Activated naive CD4-positive, alpha-beta T cell treated with anti-CD3 and anti-CD28 coated beads, Interleukin-2, amount 50 U/mL, for 24 hours (primary cell): ENCODE measurements around the gene SLC6A6.

Experiments used
- H3K27ac Mint-ChIP-seq: one replicate; pipeline ENCODE4 v1.8.0; 2021; ENCODE audit warnings: mild to moderate bottlenecking, mixed read lengths
- H3K27me3 Mint-ChIP-seq: one replicate; pipeline ENCODE4 v1.8.0; 2021; ENCODE audit warnings: mixed read lengths
- H3K36me3 Mint-ChIP-seq: one replicate; pipeline ENCODE4 v1.8.0; 2021; ENCODE audit warnings: mixed read lengths
- H3K4me1 Mint-ChIP-seq: one replicate; pipeline ENCODE4 v1.8.0; 2021; ENCODE audit warnings: mixed read lengths
- H3K4me3 Mint-ChIP-seq: one replicate; pipeline ENCODE4 v1.8.0; 2021; ENCODE audit warnings: mild to moderate bottlenecking, mixed read lengths
- H3K9me3 Mint-ChIP-seq: one replicate; pipeline ENCODE4 v1.8.0; 2021; ENCODE audit warnings: mixed read lengths

SLC6A6 gene

DNA sequence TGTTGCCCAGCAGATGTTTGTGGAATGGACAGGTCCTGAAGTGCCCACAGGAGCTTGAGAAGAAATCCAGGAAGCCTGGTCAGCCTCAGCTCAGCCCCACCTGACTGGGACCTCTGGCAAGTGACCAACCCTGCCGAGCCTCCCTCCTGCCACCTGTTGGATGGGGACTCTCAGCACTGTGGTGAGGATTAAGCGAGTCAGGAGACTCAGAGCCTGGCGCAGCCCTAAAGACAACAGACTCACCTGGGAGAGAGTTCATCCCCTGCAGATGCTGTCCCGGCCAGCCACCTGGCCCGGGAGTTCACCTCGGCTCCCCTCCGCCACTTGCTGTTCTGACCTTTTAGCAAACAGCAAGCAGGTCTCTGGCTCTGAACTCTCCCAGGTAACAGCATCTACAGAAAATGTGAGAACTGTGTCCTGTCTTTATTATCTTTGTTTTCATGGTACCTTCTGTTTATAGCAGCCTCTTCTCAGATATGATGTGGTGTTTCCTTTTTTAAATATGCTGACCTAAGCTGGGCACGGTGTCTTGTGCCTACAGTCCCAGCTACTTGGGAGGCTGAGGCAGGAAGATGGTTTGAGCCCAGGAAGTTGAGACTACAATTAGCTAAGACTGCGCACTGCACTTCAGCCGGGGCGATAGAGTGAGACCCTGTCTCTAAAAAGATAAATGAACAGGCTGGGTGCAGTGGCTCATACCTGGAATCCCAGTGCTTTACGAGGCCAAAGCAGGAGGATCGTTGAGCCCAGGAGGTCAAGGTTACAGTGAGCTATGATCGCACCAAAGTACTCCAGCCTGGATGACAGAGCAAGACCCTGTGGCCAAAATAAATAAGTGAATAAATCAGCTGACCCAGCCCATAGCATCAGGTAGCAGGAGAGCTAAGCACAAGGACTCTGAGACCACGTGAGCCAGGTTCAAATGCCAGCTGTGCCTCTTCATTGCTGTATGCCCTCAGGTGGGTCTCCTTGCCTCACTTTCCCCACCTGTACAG is 32.4 kb upstream of the SLC6A6 start:
- no peak overlapping the region for H3K4me3 Mint-ChIP-seq
- no peaks in the 10 kb centered on the region for H3K27me3 Mint-ChIP-seq
- H3K36me3 Mint-ChIP-seq: no peaks in the 10 kb centered on the region
- H3K9me3 Mint-ChIP-seq: no peaks in the 10 kb centered on the region
- no peaks in the 10 kb centered on the region for H3K4me1 Mint-ChIP-seq
- H3K27ac Mint-ChIP-seq: no peak overlapping the region

DNA sequence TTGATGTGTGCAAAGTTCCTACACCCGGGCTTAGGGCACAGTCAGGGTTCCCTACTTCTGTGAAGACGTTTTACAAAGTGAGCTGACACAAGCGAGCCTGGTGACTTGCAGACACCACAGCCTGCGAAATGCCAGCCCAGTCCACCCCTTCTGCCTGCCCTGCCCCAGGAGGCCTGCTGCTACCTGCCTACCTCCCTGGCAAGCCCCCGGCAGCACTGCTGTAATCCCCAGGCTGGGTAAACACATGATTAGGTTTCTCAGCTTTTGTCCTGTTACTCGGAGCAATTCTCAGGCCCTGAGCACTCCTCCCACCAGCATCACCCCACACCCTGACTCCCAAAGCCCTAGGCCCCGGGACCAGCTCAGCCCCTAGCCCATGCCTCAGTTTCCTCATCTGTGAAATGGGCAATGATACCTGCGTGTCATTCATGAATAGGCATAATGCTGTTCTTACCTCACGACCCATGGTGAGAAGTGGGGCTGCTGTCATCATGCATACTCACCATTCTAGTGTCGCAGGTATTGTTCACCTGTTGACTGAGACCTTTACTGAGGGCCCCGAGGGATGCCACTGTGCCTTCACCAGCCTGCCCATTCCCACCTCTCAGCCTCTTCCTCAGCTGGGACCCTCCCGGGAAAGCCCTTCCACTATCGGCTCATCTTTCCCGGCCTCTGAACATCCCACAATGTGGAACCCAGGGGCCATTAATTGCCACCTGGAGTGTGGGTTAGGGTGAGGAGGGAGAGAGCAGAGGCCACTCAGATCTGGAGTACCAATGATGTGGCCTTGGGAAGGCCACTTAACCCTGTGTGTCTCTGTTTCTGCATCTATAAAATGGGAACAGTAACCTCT is 31.5 kb upstream of the SLC6A6 start:
- Mint-ChIP-seq H3K9me3 (no peaks in the 10 kb centered on the region), H3K4me3 (no peak overlapping the region), H3K36me3 (no peaks in the 10 kb centered on the region), H3K27ac (no peak overlapping the region), H3K4me1 (no peaks in the 10 kb centered on the region), H3K27me3 (no peaks in the 10 kb centered on the region)

DNA sequence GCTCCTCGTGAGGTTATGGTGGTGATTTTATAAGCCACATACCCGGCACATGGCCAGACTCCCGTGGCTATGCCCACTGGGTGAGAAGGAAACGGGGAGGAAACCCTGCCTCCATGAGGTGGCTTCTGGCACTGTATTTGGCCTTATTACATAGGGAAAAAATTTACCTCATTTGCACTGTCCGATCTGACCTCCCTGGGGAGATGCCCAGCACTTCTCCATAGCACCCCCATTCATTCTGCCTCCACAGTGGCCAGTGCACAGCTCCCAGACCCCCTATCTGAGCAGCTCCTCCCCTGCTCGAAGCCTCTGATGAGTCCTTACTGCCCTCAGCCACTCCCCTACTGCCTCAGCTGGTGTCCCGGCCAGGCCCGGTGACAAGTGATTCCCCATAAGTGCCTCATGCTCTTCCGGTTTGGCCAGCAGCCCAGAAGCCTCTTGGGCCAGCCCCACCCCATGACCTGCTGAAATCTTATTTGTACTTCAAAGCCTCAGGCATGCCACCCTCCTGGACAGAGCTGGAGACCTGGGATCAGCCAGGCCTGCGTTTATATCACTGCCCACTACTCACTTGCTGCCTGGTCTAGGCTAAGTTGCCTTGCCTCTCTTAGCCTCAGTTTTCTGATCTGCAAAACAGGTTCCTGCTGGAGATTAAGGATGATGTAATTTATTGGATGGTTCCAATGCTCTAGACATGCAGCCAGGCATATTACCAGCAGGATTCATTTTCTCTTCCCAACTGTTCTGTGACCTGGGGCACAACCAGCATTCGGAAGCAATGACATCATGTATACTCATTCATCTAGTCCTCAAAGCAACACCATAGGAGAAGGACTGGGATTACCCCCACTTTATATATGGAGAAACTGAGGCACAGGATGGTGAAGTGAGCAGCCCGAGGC is 30.6 kb upstream of the SLC6A6 start:
- H3K4me3 Mint-ChIP-seq: no peak overlapping the region
- H3K36me3 Mint-ChIP-seq: no peaks in the 10 kb centered on the region
- no peaks in the 10 kb centered on the region for H3K9me3 Mint-ChIP-seq
- H3K4me1 Mint-ChIP-seq: no peaks in the 10 kb centered on the region
- no peaks in the 10 kb centered on the region for H3K27me3 Mint-ChIP-seq
- no peak overlapping the region for H3K27ac Mint-ChIP-seq

DNA sequence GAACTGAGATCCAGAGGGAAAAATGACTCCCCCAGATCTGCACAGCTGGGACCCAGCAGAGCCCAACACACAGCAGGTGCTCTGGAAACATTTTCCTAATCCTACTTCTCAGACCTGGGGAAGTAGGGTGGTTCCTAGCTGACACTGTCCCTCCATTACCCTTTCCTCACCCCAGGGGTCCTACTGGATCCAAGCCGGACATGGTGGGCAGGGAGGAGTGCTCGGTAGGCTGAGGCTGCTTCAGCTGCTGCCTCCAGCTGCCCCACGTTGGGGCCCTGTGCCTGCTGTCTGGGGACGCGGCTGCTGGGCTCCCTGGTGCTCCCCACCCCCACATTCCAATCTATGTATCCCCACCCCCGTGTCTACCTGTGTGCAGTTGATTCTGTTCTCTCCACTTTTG is 29.8 kb upstream of the SLC6A6 start:
- Mint-ChIP-seq H3K4me1 (peaks cover 6% of the 10 kb centered on the region), H3K27ac (no peak overlapping the region), H3K4me3 (no peak overlapping the region), H3K36me3 (no peaks in the 10 kb centered on the region), H3K27me3 (no peaks in the 10 kb centered on the region), H3K9me3 (no peaks in the 10 kb centered on the region)

DNA sequence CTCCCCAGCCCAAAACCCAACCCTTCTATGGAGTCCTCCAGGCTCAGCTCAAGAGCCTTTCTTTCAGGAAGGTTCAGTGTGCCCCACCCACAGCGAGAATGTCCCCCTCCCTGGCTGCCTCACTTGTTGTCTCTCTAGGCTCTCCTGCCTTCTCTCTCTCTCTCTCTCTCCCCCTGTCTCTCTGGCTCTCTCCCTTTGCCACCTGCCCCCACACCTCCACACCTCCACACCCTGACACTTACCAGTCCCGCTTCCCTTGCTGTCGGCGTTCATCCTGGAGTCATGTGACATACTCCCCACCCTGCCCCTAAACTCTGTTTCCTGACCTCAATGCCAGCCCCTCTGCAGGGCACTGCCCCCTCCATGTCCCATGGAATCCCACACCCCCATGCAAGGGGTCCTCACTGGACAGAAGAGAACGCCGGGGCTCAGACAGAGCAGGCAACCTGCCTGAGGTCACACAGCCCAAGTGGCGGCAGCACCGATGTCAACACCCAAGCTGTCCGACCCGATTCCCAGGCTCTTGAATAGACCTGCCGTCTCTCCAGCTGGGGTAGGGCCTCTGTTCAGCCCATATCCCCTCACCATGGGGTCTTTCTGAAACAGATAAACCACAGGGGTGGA is 28.5 kb upstream of the SLC6A6 start:
- peaks cover 13% of the 10 kb centered on the region for H3K4me1 Mint-ChIP-seq
- no peak overlapping the region for H3K27ac Mint-ChIP-seq
- no peak overlapping the region for H3K4me3 Mint-ChIP-seq
- H3K27me3 Mint-ChIP-seq: no peaks in the 10 kb centered on the region
- H3K36me3 Mint-ChIP-seq: no peaks in the 10 kb centered on the region
- H3K9me3 Mint-ChIP-seq: no peaks in the 10 kb centered on the region

DNA sequence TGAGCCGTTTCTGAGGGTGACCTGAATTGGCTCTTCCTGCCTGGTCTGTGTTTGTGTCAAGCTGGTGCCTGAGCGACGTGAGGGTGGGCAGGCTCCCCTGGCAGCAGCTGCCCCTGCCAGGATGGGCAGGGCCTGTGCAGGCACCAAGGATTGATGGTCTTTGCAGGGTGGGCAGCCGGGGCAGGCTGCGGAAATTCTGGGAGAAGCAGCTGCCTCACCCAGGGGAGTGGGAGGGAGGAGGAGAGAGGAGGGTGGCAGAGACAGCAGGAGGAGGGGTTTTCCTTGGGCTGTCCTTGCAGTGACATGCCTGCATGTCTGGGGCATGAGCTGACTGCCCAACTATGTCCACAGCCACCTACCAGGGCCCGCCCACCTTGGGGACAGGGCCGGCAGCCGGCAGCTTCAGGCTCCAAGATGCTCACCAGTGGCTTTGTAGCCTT is 27.9 kb upstream of the SLC6A6 start:
- H3K27ac Mint-ChIP-seq: no peak overlapping the region

DNA sequence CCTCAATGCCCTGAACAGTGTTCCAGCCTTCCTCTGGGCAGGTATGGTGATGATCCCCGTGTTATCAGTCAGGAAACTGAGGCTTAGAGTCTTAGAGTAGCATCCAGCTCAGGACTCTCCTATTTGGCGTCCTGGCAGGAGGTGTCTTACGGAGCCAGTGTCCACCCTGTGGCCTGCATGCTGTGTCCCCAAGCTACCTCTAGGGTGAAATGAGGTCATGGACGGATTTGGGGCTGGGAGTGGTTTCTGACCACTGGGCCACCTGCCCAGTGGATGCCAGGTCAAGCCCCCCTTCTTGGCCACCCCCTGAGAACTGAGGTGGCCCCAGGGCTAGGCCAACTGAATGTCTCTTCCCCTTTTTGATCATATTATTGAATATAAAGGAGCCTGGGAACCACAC is 27.2 kb upstream of the SLC6A6 start:
- Mint-ChIP-seq H3K27ac (no peak overlapping the region), H3K4me1 (peaks cover 13% of the 10 kb centered on the region), H3K4me3 (no peak overlapping the region), H3K27me3 (no peaks in the 10 kb centered on the region), H3K9me3 (no peaks in the 10 kb centered on the region), H3K36me3 (no peaks in the 10 kb centered on the region)

More for the DNA sequence above, 27.9 kb upstream of the SLC6A6 start:
- H3K4me3 Mint-ChIP-seq: no peak overlapping the region
- H3K36me3 Mint-ChIP-seq: no peaks in the 10 kb centered on the region
- peaks cover 13% of the 10 kb centered on the region for H3K4me1 Mint-ChIP-seq
- no peaks in the 10 kb centered on the region for H3K9me3 Mint-ChIP-seq
- H3K27me3 Mint-ChIP-seq: no peaks in the 10 kb centered on the region

DNA sequence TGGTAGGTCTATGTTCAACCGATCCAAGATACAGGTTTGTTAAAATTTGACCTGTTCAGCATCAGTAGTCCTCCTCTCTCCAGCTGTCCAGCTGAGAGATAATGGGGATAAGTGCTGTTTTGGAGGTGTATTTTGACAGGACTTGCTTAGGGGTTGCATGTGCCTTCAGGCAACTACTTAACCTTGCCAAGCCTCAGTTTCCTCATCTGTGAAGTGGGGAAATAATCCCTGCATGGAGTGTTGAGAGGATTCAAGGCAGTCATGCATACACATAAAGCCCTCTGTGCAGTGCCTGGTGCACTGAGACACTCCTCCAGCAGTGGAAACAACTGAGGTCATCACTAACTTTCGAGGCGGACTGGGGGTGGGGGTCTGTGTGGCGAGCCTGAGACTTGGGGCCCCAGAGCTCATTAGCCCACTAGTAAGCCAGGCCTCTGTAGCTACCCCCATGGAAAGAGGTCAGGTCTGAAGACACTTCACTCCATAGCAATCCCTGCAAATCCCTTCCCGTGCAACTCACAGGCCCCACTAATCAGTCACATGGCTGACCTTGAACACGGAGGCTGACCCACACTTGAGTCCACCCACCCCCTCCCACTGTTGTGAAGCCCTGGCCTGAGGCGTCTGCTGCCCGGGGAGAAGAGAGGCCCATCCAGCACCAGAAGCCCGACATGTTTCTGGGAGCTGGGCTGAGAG is 25.9 kb upstream of the SLC6A6 start:
- Mint-ChIP-seq H3K4me1 (peaks cover 13% of the 10 kb centered on the region), H3K9me3 (no peaks in the 10 kb centered on the region), H3K27ac (no peak overlapping the region), H3K4me3 (no peak overlapping the region), H3K27me3 (no peaks in the 10 kb centered on the region), H3K36me3 (no peaks in the 10 kb centered on the region)

DNA sequence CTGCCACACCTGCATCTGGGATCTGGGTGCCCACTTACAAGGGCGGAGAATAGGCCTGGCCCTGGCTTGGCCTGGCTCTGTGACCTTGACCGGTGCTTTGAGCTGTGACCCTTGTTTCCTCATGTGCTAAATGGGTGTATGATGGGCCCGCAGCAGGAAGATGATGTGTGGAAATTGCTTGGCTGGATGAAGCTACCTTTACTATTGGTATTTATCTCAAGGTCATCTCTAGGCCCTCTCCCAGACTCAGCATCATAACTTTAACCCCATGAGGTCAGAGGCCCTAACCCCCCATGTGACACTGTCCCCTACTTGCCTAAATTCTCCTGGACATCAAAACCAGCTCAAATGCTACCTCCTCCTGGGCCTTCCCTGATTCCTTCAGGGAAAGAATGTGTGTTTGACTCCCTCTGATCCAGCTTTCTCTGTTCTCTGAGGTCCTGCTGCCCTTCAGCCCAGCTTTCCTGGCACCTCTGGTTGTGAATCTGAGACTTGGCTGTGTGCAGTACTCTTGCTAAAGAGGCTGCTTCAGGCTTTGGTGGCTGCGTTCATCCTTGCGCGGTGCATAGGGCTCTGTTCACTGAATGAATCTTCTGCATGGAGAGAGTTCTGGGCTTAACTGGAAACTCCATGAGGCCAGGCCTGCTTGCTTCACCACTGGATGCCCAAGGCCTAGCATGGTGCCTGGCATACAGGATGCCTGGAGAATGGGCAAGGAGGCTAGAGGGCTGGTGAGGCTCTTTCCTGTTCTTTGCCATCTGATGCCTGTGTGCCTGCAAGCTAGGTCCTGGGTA is 25.2 kb upstream of the SLC6A6 start:
- H3K36me3 Mint-ChIP-seq: no peaks in the 10 kb centered on the region
- peaks cover 13% of the 10 kb centered on the region for H3K4me1 Mint-ChIP-seq
- H3K9me3 Mint-ChIP-seq: no peaks in the 10 kb centered on the region
- no peaks in the 10 kb centered on the region for H3K27me3 Mint-ChIP-seq
- H3K27ac Mint-ChIP-seq: no peak overlapping the region
- H3K4me3 Mint-ChIP-seq: no peak overlapping the region

DNA sequence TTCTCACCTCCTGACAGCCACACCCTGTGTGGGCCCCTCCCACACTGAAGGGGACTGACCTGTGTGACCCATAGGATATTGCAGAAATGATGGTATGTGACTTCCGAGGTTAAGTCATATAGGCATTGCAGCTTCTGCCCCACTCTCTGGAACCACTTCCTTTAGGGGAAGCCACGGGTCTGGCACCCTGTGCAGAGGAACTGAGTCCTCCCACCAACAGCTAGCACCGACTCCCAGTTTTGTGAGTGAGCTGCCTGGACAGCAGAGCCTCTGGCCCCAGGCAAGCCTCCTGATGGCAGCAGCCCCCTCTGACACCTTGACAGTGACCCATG is 24.6 kb upstream of the SLC6A6 start:
- no peaks in the 10 kb centered on the region for H3K9me3 Mint-ChIP-seq
- peaks cover 13% of the 10 kb centered on the region for H3K4me1 Mint-ChIP-seq
- H3K27ac Mint-ChIP-seq: no peak overlapping the region
- H3K36me3 Mint-ChIP-seq: no peaks in the 10 kb centered on the region
- H3K4me3 Mint-ChIP-seq: no peak overlapping the region
- no peaks in the 10 kb centered on the region for H3K27me3 Mint-ChIP-seq

DNA sequence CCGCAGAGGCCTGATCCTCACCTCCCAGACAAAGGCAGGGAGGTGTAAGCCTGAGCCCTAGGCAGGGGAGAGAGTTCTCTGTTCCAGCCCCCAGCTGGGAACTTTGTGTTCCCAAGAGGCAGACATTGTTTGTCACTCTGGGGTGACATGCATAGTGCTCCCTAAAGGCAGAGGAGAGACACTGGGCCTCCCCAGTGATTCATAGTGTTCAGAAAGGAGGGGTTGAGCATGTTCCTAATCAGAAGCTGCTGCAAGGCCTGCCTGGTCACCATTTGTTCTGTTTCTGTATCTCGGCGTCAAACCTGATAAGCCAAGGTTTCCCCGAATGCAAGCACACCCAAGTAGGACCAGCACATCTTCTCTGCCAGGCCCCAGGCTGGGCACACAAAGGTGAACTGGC is 24.0 kb upstream of the SLC6A6 start:
- no peaks in the 10 kb centered on the region for H3K27me3 Mint-ChIP-seq
- H3K36me3 Mint-ChIP-seq: no peaks in the 10 kb centered on the region
- H3K4me1 Mint-ChIP-seq: peaks cover 13% of the 10 kb centered on the region
- no peaks in the 10 kb centered on the region for H3K9me3 Mint-ChIP-seq
- H3K27ac Mint-ChIP-seq: no peak overlapping the region
- H3K4me3 Mint-ChIP-seq: no peak overlapping the region

DNA sequence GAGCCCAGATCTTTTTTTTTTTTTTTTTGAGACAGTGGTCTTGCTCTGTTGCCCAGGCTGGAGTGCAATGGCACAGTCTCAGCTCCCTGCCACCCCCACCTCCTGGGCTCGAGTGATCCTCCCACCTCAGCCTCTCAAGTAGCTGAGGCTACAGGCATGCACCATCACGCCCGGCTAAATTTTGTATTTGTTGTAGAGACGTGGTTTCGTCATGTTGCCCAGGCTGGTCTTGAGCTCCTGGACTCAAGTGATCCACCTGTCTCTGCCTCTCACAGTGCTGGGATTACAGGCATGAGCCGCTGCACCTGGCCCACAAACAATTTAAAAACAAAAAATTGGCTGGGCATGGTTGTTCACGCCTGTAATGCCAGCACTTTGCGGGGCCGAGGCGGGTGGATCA is 22.6 kb upstream of the SLC6A6 start:
- Mint-ChIP-seq H3K9me3 (no peaks in the 10 kb centered on the region), H3K36me3 (no peaks in the 10 kb centered on the region), H3K4me1 (peaks cover 13% of the 10 kb centered on the region), H3K27ac (no peak overlapping the region), H3K4me3 (no peak overlapping the region), H3K27me3 (no peaks in the 10 kb centered on the region)

DNA sequence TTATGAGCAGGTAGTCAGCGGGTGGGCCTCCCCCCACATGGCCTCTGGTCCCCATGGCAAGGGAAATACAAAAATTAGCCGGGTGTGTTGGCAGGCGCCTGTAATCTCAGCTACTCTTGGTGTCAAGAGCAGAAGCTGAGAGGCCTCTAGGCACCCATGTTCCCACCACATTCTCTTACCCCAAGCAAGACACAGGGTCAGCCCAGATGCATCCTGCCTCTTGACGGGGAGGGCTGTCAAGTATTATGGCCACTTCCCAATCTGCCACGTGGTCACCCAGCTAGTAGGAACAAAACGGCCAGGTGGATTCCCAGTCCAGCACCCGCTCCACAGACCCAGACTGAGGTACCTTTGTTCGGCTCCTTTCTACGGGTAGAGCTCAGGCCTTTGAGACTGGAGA is 16.2 kb upstream of the SLC6A6 start:
- Mint-ChIP-seq H3K36me3 (no peaks in the 10 kb centered on the region), H3K27me3 (no peaks in the 10 kb centered on the region)

DNA sequence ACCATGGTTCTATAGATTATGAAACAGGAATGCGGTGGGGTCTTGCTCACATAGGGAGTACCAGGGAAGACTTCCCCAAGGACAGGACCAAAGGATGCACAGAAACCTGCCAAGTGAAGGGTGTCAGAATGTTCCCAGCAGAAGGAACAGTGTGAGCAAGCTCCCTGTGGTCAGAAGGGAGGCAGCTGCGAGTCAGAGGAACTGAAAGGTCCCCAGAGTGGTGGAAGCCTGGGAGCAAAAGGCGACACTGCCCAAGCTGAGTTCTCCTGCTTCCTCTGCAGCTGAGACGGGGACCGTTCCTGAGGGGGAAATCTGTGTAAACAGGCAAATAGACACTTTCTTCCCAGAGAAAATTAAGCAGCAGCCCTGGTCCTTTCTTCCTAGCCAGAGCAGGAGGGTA is 14.2 kb upstream of the SLC6A6 start:
- Mint-ChIP-seq H3K27me3 (no peaks in the 10 kb centered on the region), H3K36me3 (no peaks in the 10 kb centered on the region), H3K27ac (no peak overlapping the region), H3K4me3 (no peak overlapping the region), H3K4me1 (no peaks in the 10 kb centered on the region), H3K9me3 (no peaks in the 10 kb centered on the region)

More for the DNA sequence above, 16.2 kb upstream of the SLC6A6 start:
- H3K4me3 Mint-ChIP-seq: no peak overlapping the region
- H3K27ac Mint-ChIP-seq: no peak overlapping the region
- H3K4me1 Mint-ChIP-seq: no peaks in the 10 kb centered on the region
- H3K9me3 Mint-ChIP-seq: no peaks in the 10 kb centered on the region
